ENCODE data around the gene CHST8.

DNA sequence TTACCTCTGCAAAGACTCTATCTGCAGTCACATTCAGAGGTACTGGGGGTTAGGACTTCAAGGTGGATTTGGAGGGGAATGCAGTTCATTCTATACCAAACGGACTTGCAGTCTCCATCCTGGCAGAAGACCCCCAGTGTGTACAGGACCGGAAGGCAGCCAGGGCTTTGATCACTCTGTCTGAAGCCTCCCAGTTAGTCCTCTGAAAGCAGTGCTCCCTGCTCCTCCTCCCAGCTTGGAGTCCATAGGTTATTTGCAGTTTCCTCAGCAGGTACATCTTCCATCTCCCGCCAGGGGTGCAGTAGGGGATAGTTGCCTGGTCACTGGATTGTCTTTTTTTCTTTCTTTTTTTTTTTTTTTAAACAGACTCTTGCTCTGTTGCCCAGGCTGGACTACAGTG lies 96.1 kb downstream of the CHST8 start:
- TF ChIP-seq, protein P1, sequence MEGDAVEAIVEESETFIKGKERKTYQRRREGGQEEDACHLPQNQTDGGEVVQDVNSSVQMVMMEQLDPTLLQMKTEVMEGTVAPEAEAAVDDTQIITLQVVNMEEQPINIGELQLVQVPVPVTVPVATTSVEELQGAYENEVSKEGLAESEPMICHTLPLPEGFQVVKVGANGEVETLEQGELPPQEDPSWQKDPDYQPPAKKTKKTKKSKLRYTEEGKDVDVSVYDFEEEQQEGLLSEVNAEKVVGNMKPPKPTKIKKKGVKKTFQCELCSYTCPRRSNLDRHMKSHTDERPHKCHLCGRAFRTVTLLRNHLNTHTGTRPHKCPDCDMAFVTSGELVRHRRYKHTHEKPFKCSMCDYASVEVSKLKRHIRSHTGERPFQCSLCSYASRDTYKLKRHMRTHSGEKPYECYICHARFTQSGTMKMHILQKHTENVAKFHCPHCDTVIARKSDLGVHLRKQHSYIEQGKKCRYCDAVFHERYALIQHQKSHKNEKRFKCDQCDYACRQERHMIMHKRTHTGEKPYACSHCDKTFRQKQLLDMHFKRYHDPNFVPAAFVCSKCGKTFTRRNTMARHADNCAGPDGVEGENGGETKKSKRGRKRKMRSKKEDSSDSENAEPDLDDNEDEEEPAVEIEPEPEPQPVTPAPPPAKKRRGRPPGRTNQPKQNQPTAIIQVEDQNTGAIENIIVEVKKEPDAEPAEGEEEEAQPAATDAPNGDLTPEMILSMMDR (IDR thresholded peaks at IDR 0.05; ENCODE audit: low read depth, low read length, poor library complexity, severe bottlenecking) = no peak
- TF ChIP-seq EZH2phosphoT487 (IDR thresholded peaks at IDR 0.05; ENCODE audit: borderline replicate concordance, low read length) = no peak

Data from DOHH2 (cell line).